SIG-M5 (cell line): Measurements from ENCODE around the gene CLDN4.
"Not testable (repeated sequence)": the region's sequence is repeated elsewhere in the genome, so short reads cannot be mapped to it uniquely, and the experiment has no call there.

ENCODE experiments used
- DNase-seq: peaks from one replicate; lab custom pipeline; 2025; lab: John Stamatoyannopoulos, UW

Gene CLDN4

DNA sequence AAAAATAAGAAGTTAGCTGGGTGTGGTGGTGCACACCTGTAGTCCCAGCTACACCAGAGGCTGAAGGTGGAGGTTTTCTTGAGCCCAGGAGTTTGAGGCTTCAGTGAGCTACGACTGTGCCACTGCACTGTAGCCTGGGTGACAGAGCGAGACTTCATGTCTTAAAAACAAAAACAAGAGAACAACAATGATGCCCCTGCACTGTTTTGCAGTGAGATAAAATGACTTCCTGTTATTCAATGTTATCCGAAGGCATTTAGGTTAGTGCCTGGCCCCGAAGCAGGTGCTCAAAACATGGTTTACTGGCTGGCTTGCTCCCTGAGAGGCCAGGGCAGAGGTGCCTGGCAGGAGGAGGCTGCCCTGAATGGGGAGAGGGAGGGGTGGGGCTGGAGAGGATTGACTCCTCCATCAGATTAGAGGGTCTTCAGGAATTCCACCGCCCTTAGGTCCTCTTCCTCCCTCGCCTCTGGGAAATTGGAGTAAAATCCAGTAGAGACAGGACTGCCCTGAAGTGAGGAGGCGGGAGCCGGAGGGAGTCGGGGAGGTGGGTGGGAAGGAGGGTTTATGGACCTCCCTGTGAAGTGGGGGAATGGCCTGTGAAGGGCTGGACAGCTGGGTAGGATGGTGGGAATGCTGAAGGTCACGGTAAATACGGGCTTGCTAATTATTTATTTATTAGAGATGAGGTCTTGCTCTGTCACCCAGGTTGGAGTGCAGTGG, 6.8 kb upstream of the CLDN4 start:
- no peak for DNase-seq

DNA sequence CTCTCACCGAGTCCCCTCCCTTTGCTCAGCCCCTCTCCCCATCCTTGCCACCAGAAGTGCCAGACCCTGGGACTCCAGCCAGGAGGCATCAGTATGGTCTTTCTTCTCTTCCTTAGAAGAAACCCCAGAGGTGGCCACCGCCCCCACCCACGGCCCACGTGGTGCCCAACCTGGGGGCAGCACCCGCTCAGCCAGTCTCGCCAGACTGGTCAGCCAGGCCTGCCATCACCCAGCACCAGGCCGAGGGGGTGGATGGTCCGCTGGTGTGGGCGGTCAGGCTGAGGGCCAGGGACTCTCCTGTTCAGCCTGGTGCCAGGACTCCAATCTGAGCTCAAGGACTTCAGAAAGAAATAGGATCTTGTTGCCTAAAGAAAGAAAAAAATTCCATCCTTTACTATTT, 5.8 kb upstream of the CLDN4 start:
- DNase-seq, result no peak

DNA sequence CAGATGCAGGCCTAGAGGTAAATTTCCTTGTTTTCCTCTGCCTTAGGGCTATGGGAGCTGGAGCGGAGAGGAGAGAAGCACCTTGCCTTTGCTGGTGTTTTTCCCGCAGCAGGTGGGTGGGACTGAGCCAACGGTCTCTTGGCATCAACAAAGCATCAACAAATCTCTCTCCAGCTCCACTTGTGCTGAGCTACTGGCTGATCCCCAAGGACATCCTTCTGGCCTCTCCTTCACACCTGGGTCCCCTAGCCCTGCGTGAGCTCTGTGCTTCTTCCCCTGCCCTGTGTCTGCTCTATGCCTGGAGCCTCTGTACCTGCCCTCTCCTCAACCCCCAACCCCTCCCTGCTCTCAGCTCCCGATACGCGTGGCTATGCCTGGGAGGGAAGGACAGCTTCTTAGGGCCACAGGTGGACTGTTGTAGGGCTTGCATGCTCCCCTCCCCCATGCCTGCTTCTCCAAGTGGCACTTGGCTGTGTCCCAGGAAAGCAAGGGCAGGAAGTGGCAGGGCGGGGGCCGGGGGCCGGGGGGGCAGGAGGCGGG, 3.2 kb upstream of the CLDN4 start:
- DNase-seq, result no peak

DNA sequence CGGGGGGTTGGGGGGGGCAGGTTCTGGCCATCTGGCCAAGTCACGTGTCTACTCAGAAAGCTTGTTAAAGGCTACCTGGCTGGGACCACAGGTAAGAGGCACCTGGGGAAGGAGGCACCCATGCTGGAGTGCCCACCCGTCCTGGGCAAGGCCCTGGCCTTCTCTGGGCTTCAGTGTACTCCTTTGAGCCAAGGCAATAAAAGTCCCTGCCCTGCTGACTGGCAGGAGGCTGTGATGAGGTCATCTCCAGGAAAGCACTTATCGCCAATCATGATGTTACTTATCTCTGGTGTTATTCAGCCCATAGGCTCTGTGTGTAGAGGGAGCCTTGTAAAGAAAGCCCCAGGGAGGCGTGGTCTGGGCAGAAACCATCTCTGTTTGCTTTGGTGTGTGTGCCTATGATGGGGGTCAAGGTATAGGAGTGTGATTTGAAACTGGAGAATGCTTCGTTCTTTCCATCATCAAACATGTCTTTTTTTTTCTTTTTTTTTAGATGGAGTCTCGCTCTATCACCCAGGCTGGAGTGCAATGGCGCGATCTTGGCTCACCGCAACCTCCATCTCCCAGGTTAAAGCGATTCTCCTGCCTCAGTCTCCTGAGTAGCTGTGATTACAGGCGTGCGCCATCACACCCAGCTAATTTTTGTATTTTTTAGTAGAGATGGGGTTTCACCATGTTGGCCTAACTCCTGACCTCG, 2.5 kb upstream of the CLDN4 start:
- DNase-seq, result no peak

DNA sequence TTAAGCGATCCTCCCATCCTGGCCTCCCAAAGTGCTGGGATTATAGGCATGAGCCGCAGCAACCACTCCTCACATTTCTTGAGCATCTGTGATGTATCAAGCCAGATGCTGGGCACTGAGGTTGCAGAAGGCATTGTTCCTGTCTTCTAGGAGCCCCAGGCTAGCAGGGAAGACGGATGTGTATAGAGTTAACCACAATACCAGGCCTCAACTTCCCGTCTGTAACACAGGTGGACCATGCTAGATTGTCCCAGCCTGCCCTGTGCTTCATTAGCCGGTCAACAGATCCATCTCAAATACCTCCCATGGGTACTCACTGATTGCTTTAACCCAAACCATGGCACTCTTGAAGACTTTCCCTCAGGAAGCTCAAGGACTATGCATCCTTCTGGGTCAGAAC, 1.8 kb upstream of the CLDN4 start:
- no peak for DNase-seq

DNA sequence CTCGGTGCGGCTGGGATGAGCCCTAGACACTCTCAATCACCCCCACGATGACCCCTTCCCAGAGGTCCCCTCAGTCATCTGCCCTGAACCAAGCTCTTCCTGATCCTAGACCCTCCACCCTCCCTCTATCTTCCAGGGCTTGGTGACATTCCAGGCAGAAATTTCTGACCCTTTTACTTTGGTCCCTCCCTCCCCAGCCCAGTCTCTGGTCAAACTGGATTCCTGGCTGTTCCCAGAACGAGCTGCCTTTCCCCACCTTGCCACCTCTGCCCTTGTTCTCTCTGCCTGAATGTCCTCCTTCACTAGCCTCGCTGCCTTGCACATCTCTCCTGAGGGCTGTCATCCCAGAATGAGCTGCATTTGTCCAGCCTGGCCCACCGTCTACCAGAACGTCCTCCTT, 1.3 kb upstream of the CLDN4 start:
- no peak for DNase-seq

DNA sequence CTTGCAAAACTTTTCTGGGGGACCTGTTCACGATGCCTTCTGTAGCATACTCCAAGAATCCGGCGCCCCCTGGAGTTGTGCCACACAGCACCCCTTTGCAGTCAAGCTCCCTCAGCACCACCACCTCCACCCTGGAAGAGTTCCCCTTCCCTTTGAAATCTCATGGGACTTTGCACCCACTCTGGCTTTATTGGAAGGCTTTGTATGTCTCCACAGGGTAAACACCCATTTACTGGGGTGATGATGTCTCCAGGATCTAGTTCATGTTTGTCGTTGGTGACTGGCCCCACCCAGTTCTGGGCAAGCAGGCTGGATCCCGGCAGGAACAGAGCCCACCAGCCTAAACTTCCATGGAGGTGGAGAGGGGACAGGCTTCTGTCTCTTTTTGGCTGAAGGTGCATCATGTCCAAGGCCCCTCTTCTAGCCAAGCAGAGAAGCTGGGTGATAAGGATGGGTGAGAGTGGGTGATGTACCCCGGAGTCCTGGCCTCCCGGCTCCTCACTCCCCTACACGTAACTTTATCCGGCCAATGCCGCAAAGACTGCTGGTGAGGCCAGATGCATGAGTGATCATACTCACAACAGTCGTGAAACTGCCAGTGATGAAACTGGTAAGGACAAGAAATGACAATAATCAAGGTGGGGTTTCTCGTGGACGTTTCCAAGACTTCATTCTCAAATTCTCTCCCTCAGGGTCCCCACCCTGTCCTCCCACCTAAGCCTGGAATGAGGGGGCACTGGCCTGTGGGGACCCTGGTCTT, 695 bp upstream of the CLDN4 start:
- no peak for DNase-seq

DNA sequence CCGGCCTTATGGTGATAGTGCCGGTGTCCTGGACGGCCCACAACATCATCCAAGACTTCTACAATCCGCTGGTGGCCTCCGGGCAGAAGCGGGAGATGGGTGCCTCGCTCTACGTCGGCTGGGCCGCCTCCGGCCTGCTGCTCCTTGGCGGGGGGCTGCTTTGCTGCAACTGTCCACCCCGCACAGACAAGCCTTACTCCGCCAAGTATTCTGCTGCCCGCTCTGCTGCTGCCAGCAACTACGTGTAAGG, 713 bp downstream of the CLDN4 start:
- DNase-seq, result no peak

DNA sequence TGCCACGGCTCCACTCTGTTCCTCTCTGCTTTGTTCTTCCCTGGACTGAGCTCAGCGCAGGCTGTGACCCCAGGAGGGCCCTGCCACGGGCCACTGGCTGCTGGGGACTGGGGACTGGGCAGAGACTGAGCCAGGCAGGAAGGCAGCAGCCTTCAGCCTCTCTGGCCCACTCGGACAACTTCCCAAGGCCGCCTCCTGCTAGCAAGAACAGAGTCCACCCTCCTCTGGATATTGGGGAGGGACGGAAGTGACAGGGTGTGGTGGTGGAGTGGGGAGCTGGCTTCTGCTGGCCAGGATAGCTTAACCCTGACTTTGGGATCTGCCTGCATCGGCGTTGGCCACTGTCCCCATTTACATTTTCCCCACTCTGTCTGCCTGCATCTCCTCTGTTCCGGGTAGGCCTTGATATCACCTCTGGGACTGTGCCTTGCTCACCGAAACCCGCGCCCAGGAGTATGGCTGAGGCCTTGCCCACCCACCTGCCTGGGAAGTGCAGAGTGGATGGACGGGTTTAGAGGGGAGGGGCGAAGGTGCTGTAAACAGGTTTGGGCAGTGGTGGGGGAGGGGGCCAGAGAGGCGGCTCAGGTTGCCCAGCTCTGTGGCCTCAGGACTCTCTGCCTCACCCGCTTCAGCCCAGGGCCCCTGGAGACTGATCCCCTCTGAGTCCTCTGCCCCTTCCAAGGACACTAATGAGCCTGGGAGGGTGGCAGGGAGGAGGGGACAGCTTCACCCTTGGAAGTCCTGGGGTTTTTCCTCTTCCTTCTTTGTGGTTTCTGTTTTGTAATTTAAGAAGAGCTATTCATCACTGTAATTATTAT, 1.2 kb downstream of the CLDN4 start:
- no peak for DNase-seq

DNA sequence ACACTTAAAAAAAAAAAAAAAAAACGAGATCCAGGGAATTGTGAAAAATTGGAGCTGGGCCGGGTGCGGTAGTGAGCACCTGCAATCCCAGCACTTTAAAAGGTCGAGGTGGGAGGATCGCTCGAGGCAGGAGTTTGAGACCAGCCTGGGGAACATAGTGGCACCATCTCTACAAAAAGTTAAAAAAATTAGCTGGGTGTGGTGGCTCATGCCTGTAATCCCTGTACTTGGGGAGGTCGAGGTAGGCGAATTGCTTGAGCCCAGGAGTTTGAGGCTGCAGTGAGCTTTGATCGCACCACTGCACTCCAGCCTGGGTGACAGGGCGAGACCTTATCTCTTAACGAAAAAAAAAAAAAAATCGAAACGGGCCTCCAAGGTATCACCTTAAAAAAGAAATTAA, 2.0 kb downstream of the CLDN4 start:
- no peak for DNase-seq

DNA sequence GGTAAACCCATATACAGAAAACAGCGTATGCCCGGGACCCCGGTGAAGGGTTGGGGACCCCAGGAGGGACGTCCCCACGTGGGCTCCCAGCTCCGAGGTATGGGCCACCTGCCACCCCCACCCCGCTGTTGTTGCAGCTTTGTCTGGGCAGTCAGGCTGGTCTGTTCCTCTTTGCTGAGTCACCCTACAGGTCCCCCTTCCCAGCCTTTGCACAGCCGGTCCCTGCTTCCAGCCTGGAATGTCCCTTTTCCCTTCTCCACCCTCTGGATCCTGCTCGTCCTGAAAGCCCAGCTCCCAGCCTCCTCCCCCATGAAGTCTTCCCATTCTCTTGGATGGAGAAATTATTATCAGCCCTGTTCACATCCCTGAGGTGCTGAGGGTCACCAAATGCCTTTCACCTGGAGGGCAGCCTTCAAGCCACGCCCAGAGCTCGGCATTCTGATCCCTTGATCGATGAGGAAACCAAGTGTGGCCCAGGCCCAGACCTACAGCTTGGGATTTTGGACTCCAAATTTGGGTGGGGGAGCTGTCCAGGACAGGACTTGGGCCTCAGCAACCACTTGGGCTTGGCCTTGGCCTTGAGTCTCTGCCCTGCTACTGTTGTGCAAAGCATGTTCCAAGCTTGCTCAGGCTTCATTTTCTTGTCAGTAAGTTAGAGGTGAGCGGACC, 2.6 kb downstream of the CLDN4 start:
- DNase-seq, result no peak

DNA sequence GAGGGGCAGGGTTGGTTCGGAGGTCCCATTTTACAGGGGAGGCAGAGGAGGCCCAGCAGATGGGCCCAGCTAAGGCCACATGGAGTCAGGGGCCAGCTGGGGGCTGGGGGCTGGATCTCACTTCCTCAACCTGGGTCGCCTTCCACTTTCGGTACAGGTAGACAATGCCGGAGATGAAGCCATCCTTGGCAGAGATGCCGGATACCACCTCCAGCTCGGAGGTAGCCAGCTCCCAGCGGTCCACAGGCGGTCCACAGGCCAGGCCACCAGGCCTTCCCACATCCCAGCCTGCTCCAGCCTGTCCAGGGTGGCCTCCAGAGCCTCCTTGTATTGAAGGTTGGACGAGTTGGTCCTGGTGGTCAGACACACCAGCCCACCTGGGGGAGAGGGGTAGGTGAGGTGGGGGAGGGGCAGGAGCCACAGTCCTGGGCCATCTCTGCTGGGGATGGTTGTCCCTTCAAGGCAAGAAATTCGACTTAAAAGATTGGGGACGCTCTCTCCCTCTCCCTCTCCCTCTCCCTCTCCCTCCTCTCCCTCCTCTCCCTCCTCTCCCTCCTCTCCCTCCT, 3.9 kb downstream of the CLDN4 start:
- DNase-seq, result no peak

DNA sequence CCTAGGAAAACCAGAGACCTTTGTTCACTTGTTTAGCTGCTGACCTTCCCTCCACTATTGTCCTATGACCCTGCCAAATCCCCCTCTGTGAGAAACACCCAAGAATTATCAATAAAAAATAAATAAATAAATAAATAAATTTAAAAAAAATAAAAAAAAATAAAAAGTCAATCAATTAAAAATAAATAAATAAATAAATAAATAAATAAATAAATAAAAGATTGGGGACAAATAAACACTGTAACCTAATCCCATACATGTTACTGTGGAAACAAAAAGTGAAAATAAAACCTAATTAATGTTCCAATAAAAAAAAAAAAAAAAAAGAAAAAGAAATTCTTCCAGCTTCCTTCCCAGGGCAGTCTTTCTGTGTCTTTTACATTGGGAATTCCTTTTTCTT, 6.4 kb downstream of the CLDN4 start:
- not testable (repeated sequence) for DNase-seq

DNA sequence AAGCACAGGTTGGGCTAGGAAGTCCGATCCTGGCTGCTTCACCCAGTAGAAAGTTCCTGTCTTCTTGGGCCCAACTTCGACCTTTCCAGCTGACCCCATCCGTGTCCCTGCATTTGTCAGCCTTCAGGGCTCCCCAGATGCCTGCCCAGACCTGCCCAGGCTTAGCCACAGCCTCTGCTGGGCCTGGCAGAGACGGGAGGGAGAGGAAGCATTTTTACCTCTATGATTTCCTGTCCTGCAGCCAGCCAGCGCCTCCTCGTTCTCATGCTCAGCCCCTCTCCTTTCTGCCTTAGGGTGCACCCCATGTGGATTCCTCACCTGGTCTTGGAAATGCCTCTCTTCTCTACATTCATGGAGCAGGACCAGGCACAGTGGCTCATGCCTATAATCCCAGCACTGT, 7.8 kb downstream of the CLDN4 start:
- no peak for DNase-seq

DNA sequence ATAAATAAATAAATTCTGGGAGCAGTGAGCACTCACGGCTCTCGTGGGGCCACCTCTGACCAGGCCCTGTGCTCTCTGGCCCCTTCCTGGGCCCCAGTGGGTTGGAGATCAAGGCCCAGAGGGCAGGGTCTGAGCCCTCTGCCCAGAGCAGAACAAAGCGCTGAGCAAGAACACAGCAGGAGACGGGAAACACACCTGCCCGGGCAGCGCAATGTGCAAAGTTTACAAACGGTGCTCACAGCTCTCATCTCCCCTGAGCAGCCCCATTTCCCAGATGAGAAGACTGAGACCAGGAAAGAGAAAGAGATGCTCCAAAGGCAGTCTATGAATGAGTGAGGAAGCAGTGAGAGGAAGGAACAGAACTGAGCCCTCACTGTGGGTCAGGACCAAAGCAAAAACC, 8.5 kb downstream of the CLDN4 start:
- no peak for DNase-seq

DNA sequence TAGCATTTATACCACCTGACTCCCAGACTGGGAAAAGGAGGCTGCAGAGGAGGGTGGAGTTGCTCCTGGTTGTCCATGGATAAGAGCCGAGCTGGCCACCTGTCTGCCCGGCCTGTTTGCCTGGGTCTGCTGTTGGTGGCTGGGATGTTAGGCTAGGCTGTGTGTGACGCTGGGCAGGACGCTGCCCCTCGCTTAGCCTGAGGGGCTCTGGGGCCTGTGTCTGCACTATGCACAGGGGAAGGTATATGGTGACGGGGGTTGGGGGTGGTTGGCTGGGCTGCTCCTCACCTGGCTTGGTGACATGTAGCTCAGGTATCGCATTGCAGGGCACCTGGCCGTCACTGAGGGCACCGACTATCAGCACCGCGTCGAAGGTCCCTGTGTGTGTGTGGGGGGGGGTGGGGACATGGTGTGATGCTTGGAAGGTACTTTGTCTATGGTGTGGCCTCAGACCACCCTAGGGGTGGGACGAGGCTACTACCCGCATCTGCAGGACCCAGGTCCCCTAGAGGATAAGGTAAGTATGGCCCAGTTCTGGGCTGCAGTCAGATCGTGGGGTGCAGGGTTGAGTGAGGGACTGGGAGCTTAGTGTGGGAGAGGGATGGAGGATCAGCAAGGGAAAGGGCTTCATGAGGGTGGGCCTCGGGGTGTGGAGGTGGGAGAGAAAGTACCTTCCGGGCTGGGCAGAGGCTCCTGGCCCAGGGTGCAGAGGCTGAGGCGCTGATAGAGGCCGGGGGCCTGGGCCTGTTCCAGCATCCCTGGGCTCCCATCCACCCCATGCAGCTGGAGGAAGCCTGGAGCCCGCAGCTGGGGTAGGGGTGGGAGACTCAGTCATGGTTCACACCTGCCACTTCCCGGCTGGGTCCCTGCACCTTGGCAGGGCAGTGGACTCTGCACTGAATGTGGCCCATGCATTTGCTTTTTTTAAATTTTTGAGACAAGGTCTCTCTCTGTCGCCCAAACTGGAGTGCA, 9.2 kb downstream of the CLDN4 start:
- no peak for DNase-seq

DNA sequence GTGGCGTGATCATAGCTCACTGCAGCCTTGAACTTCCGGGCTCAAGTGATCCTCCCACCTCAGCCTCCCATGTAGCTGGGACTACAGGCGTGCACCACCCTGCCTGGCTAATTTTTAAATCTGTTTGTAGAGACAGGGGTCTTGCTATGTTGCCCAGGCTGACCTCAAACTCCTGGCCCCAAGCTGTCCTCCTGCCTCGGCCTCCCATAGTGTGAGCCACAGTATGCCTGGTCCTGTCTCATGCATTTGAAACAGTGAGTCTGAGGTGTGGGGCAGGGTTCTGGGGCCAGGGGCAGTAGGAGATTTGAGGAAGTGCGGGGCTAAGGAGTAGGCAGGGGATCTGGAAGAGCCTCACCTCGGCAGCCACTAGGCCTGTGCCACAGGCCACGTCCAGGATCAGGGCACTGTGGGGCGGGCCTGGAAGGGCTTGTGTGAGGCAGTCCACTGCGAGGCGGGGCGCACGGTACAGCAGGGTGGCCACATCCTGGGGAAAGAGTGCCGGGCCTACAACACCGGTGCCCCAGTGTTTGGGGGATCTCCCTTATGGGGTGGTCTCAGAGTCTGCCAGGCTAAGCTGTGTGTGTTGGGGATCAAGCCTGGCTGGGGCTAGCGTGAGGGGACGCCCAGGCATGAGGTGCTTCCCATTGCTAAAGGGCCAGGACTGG, 10.1 kb downstream of the CLDN4 start:
- DNase-seq, result no peak

DNA sequence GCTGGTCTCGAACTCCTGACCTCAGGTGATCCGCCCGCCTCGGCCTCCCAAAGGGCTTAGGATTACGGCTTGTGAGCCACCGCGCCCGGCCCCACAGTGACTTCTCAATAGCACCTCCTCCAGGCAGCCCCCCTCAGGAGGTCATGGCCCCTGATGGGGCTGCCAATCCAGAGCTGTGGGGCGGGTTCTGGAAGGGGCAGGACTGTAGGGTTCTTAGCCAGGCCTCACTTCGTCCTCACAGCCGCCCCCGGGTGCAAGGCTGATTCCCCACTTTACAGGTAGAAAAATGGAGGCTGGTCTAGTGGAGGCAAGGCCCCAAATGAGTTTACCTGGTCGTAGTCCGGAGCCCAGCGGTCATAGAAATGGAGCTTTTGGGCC, 10.9 kb downstream of the CLDN4 start:
- DNase-seq, result no peak

DNA sequence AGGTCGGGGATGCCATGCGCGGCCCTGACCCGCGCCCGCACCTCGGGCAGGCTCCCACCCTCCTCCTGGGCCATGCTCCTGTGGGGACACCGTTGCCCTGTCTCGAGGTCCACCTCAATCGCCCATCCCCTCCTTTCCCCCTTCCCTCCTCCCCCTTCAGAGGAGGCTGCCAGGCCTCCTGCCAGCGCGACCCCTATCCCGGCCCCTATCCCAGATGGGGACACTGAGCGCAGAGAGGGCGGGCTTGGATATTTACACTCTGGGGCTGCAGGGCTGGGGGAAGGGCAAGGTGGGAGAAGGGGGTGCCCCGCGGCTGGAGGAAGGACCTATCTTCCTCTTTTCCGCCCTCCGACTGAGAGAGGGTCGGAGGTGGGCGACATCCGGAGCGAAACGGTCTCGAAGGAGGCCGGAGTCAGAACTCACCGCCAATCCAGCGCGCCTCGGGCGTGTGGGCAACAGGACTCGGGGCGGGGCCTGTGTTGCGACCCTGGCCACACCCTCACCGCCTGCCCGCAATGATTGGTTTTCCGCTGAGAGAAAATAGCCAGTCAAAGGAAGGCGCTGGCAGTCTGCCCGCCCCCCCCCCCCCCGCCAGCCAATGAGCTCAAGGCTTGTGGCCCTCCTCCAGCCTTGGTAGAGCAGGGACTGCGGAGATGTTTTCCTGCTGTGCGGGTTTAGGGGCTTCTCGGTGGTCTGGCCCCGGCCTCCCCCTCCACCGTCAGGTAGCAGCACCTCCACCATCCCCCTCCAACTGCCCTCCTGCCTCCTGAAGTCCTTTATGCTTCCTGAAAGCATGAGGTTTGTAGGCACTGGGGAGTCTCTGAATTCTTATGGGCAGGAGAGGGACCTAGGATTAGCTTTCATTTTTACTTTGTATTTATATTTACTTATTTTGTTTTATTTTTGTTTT, 11.5 kb downstream of the CLDN4 start, which contains the start of gene METTL27:
Gene METTL27, minus strand, starts transcription at position 450 of the 910 bp plus-strand sequence. Its CDS starts 376 bp downstream, at position 74.
- DNase-seq, result peak; percentile 61
